Endothelial cell of hepatic sinusoid (primary cell): Measurements from ENCODE around the gene SLC35F4.
"Not testable (repeated sequence)": the region's sequence is repeated elsewhere in the genome, so short reads cannot be mapped to it uniquely, and the experiment has no call there.

Experiments
- in situ Hi-C: cut with HindIII; loops from 2 replicates; pipeline ENCODE4 v1.10.0; 2017; ENCODE audit warnings: low sequenced_read_pairs

Gene SLC35F4

DNA sequence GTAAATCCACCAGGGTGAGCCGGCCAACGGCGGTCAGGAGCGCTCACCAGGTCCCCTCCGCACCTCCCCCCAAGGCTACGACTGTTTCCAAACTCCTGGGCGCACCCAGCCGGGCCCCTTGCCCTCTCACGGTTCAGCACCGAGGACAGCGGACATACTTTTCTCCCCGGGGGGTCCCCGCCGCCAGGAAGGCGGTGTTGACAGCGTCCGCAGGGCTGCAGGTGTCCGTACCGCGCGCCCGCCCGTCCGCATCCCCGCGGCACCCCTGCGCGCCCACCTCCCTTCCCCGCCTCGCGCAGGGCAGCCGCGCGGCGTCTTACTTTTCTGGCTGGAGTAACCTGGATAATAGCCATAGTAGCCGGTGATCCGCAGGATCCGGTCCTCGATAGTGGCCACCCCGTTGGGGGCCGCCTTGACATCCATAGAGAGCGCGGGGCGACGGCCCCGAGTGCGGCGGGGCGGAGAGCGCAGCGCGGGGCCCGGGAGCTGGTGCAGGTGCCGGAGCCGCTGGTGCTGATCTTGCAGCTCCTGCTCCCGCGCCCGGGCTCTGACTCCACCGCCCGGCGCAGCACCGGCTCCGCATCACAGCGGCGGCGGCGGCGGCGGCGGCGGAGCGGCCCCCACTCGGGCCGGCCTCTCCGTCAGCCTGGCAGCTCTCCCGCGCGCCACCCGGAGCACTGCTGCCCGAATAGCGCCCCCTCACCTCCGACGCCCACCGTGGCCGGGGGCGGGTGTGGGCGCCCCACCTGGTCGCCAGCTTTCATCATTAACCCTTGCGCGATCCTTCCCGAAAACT, at the start of gene SLC35F4:
Gene SLC35F4 (minus strand): TSS at position 690 of the 796 bp plus-strand sequence.
- in situ Hi-C loops, result no loop called here

DNA sequence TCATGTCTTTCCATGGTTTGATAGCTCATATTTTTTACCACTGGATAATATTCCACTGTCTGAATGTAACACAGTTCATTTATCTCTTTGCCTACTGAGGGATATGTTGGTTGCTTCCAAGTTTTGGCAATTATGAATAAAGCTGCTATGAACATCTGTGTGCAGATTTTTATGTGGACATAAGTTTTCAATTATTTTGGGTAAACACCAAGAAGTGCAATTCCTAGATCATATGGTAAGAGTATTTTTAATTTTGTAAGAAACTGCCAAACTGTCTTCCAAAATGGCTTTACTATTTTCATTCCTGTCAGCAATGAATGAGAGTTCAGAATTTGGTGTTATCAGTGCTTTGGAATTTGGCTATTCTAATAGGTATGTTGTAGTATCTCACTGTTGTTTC, 43.7 kb upstream of the SLC35F4 start:
- in situ Hi-C loops, result no loop called here

- in situ Hi-C loops, result no loop called here
Measured at GRCh38 chr14:57903954-57904353, 38.1 kb upstream of the SLC35F4 start.

DNA sequence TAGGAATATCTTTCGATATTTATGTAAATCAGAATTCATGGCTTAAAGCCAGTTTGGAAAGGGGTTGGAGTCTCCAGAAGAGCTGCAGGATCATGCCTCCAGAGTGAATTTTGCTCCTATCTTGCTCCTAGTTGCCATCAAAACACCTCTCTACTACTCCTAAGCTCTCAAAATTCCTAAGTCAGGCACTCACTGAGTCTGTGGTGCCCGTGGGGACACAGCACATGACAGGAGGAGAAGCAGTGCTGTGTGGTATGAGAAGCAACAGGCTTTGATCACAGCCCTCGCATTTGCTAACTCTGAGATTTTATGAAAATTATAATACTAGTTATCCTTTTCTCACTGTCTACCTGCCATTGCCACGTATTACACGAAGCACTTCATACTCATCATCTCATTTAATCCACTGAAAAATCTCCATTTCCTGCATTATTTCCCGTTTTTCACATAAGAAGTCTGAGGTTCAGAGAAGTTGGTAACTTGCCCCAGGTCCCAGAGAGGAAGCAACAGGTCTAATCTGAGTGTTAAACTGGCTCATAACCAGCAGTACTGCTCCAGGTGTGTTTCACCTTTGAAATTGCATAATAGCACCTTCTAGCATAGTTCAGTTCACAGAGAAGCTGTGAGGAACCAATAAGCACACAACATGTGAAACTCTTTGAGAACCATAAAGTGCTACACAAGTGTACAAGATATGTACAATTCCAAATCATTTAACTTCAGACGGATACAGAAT, 33.1 kb upstream of the SLC35F4 start:
- in situ Hi-C loops, result no loop called here

GRCh38 chr14:57897144-57897748, 31.4 kb upstream of the SLC35F4 start:
- in situ Hi-C loops, result no loop called here

- in situ Hi-C loops, result no loop called here
Measured at GRCh38 chr14:57889245-57889644, 23.4 kb upstream of the SLC35F4 start.

DNA sequence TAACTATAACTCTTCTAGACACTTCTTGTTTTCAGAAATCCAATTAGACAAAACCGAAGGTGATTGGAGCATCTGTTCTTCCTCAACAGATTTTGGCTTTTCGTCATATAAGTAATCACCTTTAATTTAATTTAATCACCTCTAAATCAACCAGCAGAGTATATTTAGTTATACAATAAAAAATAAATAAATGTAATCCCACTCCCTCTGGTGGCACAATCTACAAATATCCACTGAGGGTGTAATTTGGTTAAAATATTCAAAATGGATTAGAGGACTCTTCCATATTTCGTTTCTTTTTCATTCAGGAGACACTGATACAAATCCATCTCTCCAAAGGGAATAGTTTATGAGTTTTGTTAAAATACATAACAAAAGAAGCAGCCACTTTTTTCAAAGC, 18.3 kb upstream of the SLC35F4 start:
- in situ Hi-C loops, result no loop called here

DNA sequence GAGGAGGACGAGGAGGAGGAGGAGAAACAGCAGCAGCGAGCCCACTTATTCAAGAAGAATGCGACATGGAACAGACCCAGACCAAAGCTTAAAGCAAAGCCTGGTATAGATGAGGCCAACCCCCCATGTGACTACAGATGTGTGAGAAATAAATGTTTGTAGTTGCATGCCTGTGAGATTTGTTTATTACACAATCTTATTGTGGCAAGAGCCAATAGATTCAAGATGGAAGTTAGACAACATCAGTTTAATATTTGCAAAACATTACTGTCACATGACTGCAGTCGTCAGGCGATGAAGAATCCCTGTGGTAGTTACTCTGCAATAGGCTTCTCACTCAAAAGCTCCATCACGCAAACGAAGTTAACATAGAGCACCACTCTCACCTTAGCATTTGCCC, 17.2 kb upstream of the SLC35F4 start:
- in situ Hi-C loops, result no loop called here

DNA sequence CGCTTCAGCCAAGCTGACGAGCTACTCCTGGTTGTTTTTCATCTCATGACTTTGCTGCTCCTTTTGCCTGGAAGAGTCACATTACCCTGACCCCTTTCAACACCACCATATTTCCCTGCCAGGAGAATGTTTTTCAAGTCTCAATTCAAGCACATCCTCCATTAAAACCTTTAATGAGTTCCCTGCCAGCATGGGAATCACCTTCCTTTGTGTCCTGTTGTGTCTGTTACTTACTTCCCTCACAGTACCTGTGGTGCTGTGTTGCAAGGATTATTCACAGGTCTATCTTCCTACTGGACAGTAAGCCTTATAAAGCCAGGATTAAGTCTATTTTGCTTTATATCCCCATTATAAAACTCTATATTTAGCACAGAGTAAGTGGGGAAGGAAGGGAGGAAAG, 13.6 kb upstream of the SLC35F4 start:
- in situ Hi-C loops, result no loop called here

GRCh38 chr14:57875985-57876384, 10.1 kb upstream of the SLC35F4 start:
- in situ Hi-C loops, result no loop called here

DNA sequence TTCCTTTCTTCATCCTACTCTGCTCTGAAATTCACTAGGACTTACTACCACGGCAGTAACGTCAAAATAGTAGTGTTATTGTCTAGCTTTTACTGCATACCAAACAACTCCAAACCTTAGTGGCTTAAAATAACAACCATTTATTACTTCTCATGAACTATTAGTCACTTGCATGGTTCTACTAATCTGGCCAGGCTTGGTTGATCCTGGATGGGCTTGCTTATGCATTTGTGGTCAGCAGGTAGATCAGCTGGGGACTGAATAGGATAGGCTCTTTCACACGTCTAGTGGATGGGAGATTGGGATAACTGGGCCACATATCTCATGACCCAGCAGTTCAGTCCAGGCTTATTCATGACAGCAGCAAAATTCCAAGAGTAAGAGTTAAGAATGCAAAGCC, 9.4 kb upstream of the SLC35F4 start:
- in situ Hi-C loops, result no loop called here

DNA sequence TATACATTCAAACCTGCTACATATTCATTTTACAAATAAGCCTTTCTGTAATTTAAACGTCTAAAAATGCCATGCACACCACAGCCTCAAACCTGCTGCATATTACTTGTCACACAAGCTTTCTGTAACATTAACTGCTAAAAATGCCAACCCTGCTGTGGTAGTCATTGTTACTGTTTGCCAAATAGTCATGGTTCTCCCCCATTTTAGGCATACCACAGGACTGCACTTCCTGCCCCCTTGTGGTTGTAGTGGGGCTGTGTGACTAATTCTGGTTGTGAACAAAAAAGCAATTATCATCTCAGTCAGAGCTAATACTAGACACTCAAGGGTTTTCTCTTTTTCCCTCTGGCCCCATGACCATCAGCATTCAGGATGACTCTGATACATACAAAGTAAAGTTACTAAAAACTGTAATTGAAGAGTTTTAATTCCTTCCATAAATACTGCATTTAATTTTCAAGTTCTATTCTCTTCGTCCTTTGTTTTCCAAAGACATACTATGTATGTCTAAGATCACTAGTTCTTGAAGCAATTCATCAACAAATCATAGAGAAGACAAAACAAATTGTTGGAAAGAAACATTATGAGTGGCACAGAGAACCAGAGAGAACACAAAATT, 5.7 kb upstream of the SLC35F4 start:
- in situ Hi-C loops, result no loop called here

- in situ Hi-C loops, result no loop called here
Measured at GRCh38 chr14:57870686-57871457, 5.0 kb upstream of the SLC35F4 start.

- in situ Hi-C loops, result no loop called here
Measured at GRCh38 chr14:57869617-57870016, 3.7 kb upstream of the SLC35F4 start.

GRCh38 chr14:57866199-57866705, 360 bp upstream of the SLC35F4 start:
- in situ Hi-C loops, result no loop called here

- in situ Hi-C loops, result no loop called here
Measured at GRCh38 chr14:57865066-57865402, 858 bp downstream of the SLC35F4 start.

DNA sequence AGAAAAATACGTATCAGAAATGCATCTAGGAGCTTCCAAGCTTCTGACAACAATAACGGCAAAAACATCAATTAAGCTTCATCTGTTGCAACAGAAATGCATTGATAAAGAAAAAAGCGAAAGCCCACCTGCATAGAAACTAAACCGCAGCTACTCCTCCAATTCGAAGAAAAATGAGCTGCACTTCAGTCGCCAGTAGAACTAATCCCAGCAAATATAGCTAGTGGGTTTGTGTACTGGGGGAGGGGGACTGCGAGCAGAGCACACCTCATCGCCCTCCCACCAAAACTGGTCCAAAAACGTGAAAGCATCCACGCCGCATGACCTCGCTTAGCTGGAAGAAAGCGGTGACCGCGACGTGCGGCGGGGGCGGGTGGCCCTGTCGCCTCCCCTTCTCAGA, 1.2 kb downstream of the SLC35F4 start:
- in situ Hi-C loops, result no loop called here

DNA sequence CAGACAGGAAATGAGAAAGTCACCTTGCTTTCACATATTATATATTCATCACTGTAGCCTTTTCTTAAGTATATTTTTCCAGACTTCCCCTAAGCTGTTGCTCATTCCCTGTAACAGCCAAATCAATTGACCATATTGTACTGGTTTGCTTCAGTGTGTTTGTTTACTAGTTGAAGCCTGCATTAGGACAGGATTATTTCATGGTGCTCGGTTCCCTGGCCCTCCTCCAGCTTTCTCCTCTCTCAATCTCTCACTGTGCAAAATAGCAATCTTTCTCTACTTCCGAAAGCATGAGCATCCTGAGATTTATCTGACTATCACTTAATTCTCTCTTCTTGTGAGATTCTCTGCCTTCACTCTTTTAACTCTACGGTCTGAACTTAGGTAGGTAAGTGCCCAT, 2.4 kb downstream of the SLC35F4 start:
- in situ Hi-C loops, result no loop called here

GRCh38 chr14:57855666-57856065, 10.2 kb downstream of the SLC35F4 start:
- in situ Hi-C loops, result not testable (repeated sequence)

DNA sequence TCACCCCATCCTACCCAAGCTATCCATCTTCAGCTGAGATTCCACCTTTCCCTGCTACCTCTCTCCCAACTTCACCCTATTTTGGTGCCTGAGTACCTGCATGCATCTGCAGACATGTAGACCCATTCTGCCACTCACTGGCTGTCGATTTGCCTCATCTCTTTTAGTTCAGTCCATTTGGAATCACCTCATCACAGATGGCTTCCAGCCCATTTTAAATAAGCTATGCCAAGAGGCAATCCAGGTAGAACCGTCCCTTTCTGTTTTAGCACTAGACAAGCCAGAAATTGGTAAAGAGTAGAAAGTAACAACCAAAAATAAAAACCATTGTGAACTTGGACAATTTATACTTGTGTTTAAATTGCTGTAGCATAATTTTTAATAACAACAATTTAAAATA, 11.3 kb downstream of the SLC35F4 start:
- in situ Hi-C loops, result no loop called here

DNA sequence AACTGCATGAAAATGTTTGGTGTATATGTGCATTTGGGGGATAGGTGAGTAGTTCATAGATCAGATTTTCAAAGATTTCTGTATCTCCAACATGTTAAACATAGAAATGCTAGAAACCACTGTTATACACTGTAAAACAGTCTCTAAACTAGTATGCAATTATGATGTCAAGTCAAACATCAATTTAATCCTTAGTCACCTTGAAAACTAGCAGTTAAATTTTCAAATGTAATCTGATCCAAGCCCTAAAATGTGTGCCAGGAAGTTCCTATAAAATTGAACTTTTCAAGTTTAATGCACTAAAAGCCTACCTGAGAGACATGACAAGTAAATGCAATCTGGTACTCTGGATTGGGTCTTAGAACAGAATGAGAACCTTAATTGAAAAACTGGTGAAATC, 14.5 kb downstream of the SLC35F4 start:
- in situ Hi-C loops, result no loop called here
